ENCODE data around the gene ONECUT2.
A peak's percentile ranks its signal among the peaks of the same experiment; 100 is the strongest.

ONECUT2 gene

GRCh38 chr18:57529151-57529550 is 94.0 kb downstream of the ONECUT2 start:
- no peak for DNase-seq (ENCODE audit: low read depth)

DNA sequence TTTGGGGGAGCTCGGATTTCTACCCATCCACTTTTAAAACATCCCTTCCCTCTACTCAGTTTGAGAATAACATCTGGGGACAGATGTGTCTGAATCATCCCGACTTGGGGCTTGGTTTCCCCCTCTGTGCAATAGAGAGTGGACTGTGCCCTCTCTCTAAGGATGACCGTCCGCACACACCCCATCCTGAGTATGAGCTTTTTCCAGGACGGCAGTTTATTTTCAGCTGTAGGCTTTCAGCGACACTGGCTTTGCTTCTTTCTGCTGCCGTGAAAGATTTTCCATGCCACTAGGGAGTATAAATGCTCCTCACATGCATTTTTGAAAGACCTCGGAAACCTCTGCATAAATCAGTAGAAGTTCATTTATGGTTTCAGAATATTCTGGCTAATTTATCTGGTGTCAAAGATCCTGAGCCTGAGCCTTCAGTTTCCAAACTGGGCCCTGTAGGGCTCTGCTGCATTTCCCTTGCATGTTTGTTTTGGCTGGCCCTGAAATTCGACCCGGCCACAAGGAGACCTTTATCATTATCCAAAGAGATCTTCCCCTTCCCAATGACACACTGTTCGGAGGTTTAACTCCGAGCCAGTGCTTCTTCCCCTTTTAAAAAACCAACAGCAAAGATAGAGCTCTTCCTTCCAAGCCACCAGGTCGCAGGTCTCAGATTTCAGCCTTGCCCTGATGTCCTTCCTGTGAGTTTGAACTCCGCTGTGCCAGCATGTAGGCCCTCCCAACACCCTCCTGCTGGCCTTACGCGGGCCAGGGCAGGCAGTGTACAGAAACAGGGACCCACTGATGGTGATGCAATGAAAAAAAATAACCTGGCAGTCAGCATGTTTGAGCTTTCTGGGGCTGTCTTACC is 98.1 kb downstream of the ONECUT2 start:
- peak; percentile 18 for DNase-seq (ENCODE audit: low read depth)

DNA sequence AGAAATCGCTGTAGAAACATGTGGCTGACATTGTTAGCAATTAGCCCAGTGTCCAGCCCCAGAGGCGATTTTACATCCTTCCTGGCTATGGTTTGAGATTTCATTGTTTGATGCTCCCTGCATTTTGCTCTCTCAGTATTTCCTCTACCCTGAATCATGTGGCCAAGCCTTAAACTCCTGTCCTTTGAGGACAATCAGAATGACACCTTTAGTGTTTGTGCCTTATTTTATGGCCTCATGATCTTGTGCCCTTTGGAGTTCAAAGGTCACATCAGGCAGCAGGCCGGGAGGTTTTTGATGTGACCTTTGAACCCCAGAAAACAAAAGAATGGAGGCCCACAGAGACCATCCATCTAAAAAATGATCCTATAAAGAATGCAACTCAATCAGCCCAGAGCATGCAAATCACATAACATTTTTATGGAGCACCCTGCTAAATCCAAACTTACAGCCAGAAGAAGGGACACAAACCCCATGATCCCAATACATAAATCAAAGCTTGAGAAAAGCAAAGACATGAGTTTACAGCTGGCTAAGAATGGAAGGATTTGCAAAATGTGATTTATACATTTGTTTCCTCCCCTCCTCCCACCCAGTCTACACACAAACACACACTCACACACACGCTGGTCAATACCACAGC is 98.8 kb downstream of the ONECUT2 start:
- no peak for DNase-seq (ENCODE audit: low read depth)

GRCh38 chr18:57534511-57534909 is 99.3 kb downstream of the ONECUT2 start:
- no peak for DNase-seq (ENCODE audit: low read depth)

DNA sequence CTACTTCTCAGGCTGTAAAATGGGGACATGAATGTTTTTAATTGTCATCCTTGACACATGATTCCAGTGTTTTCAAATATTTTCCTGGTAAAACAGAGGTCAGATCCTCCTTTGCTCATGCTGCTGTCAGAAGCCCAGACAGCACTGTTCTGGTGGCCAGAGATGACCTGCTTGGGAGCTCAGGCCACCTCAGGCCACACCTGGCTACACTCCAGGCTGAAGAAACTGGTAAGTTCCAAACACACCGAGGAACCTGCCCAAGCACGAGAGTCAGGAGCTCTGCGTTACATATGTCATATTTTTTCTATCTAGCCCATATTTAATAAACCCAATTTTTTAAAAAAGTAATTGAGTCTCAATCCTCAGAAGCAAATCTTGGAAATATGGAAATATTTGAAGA is 103.4 kb downstream of the ONECUT2 start:
- no peak for DNase-seq (ENCODE audit: low read depth)

DNA sequence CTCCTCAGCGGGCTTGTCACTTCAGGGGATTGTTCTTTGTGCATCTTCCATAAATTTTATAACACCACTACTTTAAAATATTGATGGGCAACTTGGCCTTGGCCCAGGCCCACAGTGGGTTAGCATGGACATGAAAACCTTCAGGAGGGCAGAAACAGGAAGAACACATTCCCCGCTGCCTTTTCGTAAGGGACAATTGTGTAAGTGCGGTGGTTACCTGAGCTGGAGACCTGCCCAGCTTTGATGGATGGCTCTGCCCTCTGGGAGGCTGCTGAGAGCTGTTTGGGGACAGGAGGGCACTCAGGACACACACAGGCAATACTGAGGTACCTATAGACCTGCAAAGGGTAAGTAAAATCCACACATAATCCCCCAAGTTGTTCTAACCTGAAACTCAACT is 104.5 kb downstream of the ONECUT2 start:
- no peak for DNase-seq (ENCODE audit: low read depth)
